ENCODE measurements around the gene TBC1D1.
"Not testable (repeated sequence)": the region's sequence is repeated elsewhere in the genome, so short reads cannot be mapped to it uniquely, and the experiment has no call there.

The TBC1D1 gene

GRCh38 chr4:38013461-38014366, 122.8 kb downstream of the TBC1D1 start:
- 92 to 97% methylated on average over 7 to 8 of the region's 9 CpGs for WGBS, 2 experiments (ENCODE audit: insufficient coverage in 2 of 2)
- Histone ChIP-seq H3K27ac (ENCODE audit: low read depth, low read length, severe bottlenecking) (no peak overlapping the region), H3K36me3 (ENCODE audit: control insufficient read depth, insufficient read depth, low read length) (peaks cover 30% of the 10 kb centered on the region), H3K9me3 (ENCODE audit: control insufficient read depth, low read length) (no peaks in the 10 kb centered on the region), H3K4me3 (ENCODE audit: extremely low read depth, insufficient read depth, low read length, poor library complexity, severe bottlenecking) (no peak overlapping the region), H3K4me1 (ENCODE audit: control insufficient read depth, insufficient read depth, low read length, poor library complexity, severe bottlenecking) (no peaks in the 10 kb centered on the region)

DNA sequence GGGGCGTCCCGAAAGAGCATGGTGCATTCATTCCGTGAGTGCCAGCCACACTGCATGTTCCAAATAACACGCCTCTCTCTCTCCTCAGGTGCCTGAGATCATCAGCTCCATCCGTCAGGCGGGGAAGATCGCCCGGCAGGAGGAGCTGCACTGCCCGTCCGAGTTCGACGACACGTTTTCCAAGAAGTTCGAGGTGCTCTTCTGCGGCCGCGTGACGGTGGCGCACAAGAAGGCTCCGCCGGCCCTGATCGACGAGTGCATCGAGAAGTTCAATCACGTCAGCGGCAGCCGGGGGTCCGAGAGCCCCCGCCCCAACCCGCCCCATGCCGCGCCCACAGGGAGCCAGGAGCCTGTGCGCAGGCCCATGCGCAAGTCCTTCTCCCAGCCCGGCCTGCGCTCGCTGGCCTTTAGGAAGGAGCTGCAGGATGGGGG, 123.6 kb downstream of the TBC1D1 start:
- H3K4me1 ChIP-seq (ENCODE audit: control insufficient read depth, insufficient read depth, low read length, poor library complexity, severe bottlenecking): no peaks in the 10 kb centered on the region
- peaks cover 30% of the 10 kb centered on the region for H3K36me3 ChIP-seq (ENCODE audit: control insufficient read depth, insufficient read depth, low read length)
- H3K4me3 ChIP-seq (ENCODE audit: extremely low read depth, insufficient read depth, low read length, poor library complexity, severe bottlenecking): no peak overlapping the region
- no peaks in the 10 kb centered on the region for H3K9me3 ChIP-seq (ENCODE audit: control insufficient read depth, low read length)
- 97 to 98% methylated on average over 37 of the region's 37 CpGs for WGBS, 2 experiments (ENCODE audit: insufficient coverage in 2 of 2)
- no peak overlapping the region for H3K27ac ChIP-seq (ENCODE audit: low read depth, low read length, severe bottlenecking)

GRCh38 chr4:38015886-38016515, 125.1 kb downstream of the TBC1D1 start:
- H3K27ac ChIP-seq (ENCODE audit: low read depth, low read length, severe bottlenecking): no peak overlapping the region
- 87 to 89% methylated on average over 3 to 5 of the region's 7 CpGs for WGBS, 2 experiments (ENCODE audit: insufficient coverage in 2 of 2)
- H3K4me1 ChIP-seq (ENCODE audit: control insufficient read depth, insufficient read depth, low read length, poor library complexity, severe bottlenecking): no peaks in the 10 kb centered on the region
- no peaks in the 10 kb centered on the region for H3K9me3 ChIP-seq (ENCODE audit: control insufficient read depth, low read length)
- H3K36me3 ChIP-seq (ENCODE audit: control insufficient read depth, insufficient read depth, low read length): peaks cover 39% of the 10 kb centered on the region
- no peak overlapping the region for H3K4me3 ChIP-seq (ENCODE audit: extremely low read depth, insufficient read depth, low read length, poor library complexity, severe bottlenecking)

DNA sequence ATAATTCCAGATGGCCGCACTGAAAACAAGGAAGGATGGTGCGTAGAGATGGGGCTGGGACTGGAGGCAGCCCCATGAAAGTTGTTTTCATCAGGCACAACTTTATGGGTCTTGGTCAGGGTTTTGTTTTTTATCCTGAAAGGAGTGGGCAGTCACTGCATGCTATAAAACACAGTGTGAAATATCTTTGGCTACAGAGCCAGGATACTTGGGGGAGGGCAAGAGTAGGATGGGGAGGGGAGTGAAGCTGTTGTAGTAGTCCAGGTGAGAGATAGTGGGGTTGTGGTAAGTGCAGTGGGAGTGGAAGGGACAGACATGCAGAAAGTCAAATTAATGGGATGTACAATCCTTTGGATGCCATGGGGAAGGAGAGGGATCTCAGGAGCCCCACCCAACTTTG, 125.8 kb downstream of the TBC1D1 start:
- H3K4me3 ChIP-seq (ENCODE audit: extremely low read depth, insufficient read depth, low read length, poor library complexity, severe bottlenecking): no peak overlapping the region
- no peaks in the 10 kb centered on the region for H3K4me1 ChIP-seq (ENCODE audit: control insufficient read depth, insufficient read depth, low read length, poor library complexity, severe bottlenecking)
- H3K36me3 ChIP-seq (ENCODE audit: control insufficient read depth, insufficient read depth, low read length): peaks cover 46% of the 10 kb centered on the region
- 95 to 100% methylated on average over 1 to 2 of the region's 2 CpGs for WGBS, 2 experiments (ENCODE audit: insufficient coverage in 2 of 2)
- no peak overlapping the region for H3K27ac ChIP-seq (ENCODE audit: low read depth, low read length, severe bottlenecking)
- no peaks in the 10 kb centered on the region for H3K9me3 ChIP-seq (ENCODE audit: control insufficient read depth, low read length)

DNA sequence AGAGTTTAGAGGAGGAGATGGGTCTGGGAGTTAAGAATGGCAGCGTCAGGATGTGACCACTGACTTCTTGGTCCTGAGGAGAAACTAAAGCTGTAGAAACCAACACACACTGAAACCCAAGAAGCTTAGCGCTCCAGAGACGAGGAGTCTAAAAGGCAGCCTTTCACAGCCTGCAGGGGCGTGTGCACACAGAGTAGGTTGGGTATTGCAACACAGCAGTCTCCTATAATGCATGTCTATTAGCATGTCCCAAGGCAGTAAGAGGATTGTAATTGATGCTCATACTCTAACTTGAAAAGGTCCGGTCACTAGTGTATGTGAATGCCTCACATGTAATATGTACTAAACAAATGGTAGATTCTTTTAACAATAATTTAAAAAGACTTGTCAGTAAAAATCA, 126.7 kb downstream of the TBC1D1 start:
- WGBS, 2 experiments (ENCODE audit: insufficient coverage in 2 of 2): 94% methylated on average over 2 of the region's 5 CpGs; no CpG with 5 or more reads in 1 of the 2 experiments
- Histone ChIP-seq H3K27ac (ENCODE audit: low read depth, low read length, severe bottlenecking) (no peak overlapping the region), H3K4me3 (ENCODE audit: extremely low read depth, insufficient read depth, low read length, poor library complexity, severe bottlenecking) (no peak overlapping the region), H3K4me1 (ENCODE audit: control insufficient read depth, insufficient read depth, low read length, poor library complexity, severe bottlenecking) (no peaks in the 10 kb centered on the region), H3K9me3 (ENCODE audit: control insufficient read depth, low read length) (no peaks in the 10 kb centered on the region), H3K36me3 (ENCODE audit: control insufficient read depth, insufficient read depth, low read length) (peaks cover 55% of the 10 kb centered on the region)

DNA sequence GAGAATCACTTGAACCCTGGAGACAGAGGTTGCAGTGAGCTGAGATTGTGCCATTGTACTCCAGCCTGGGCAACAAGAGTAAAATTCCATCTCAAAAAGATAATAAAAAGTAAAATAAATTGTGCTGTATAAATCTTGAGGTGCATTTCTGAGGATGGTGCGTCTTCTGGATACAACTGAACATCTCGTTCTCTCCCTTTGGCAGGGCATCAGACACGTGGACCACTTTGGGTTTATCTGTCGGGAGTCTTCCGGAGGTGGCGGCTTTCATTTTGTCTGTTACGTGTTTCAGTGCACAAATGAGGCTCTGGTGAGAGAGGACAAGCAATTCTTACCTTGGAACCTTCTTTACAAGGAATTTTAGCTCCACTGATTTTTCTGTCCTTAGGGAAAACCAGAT, 129.5 kb downstream of the TBC1D1 start:
- Histone ChIP-seq H3K4me3 (ENCODE audit: extremely low read depth, insufficient read depth, low read length, poor library complexity, severe bottlenecking) (no peak overlapping the region), H3K36me3 (ENCODE audit: control insufficient read depth, insufficient read depth, low read length) (peaks cover 56% of the 10 kb centered on the region), H3K9me3 (ENCODE audit: control insufficient read depth, low read length) (no peaks in the 10 kb centered on the region), H3K4me1 (ENCODE audit: control insufficient read depth, insufficient read depth, low read length, poor library complexity, severe bottlenecking) (no peaks in the 10 kb centered on the region), H3K27ac (ENCODE audit: low read depth, low read length, severe bottlenecking) (no peak overlapping the region)
- WGBS, 2 experiments (ENCODE audit: insufficient coverage in 2 of 2): 95 to 98% methylated on average over 4 to 7 of the region's 7 CpGs

GRCh38 chr4:38020961-38021360, 130.1 kb downstream of the TBC1D1 start:
- not testable (repeated sequence) for H3K4me1 ChIP-seq (ENCODE audit: control insufficient read depth, insufficient read depth, low read length, poor library complexity, severe bottlenecking)

DNA sequence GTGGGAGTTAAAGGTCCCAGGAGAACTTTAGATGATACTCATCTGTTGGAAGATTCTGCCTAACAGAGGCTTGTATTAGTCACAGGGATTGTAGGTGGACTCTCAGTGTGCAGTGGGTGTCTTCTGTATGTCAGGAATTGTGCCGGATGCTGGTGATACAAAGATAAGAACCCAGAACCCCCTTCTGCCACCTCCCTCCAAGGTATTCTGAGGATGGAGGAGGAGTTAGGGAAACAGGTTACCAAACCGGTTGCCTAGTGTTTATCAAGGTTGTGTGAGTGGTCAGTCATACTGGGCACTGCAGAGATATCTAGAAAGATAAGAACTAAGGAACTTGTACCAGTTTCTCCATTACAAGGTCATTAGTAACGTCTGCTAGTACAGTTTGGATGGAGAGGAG, 130.9 kb downstream of the TBC1D1 start:
- 100% methylated on average over 2 of the region's 3 CpGs; no CpG with 5 or more reads in 1 of the 2 experiments for WGBS, 2 experiments (ENCODE audit: insufficient coverage in 2 of 2)
- H3K4me1 ChIP-seq (ENCODE audit: control insufficient read depth, insufficient read depth, low read length, poor library complexity, severe bottlenecking): no peaks in the 10 kb centered on the region
- no peaks in the 10 kb centered on the region for H3K9me3 ChIP-seq (ENCODE audit: control insufficient read depth, low read length)
- H3K4me3 ChIP-seq (ENCODE audit: extremely low read depth, insufficient read depth, low read length, poor library complexity, severe bottlenecking): no peak overlapping the region
- no peak overlapping the region for H3K27ac ChIP-seq (ENCODE audit: low read depth, low read length, severe bottlenecking)
- peaks cover 55% of the 10 kb centered on the region for H3K36me3 ChIP-seq (ENCODE audit: control insufficient read depth, insufficient read depth, low read length)

More at GRCh38 chr4:38020961-38021360, 130.1 kb downstream of the TBC1D1 start:
- not testable (repeated sequence) for H3K4me3 ChIP-seq (ENCODE audit: extremely low read depth, insufficient read depth, low read length, poor library complexity, severe bottlenecking); H3K27ac ChIP-seq (ENCODE audit: low read depth, low read length, severe bottlenecking); H3K9me3 ChIP-seq (ENCODE audit: control insufficient read depth, low read length)
- H3K36me3 ChIP-seq (ENCODE audit: control insufficient read depth, insufficient read depth, low read length): peaks cover 56% of the 10 kb centered on the region
- WGBS, 2 experiments (ENCODE audit: insufficient coverage in 2 of 2): 100% methylated on average over 3 of the region's 4 CpGs; no CpG with 5 or more reads in 1 of the 2 experiments

DNA sequence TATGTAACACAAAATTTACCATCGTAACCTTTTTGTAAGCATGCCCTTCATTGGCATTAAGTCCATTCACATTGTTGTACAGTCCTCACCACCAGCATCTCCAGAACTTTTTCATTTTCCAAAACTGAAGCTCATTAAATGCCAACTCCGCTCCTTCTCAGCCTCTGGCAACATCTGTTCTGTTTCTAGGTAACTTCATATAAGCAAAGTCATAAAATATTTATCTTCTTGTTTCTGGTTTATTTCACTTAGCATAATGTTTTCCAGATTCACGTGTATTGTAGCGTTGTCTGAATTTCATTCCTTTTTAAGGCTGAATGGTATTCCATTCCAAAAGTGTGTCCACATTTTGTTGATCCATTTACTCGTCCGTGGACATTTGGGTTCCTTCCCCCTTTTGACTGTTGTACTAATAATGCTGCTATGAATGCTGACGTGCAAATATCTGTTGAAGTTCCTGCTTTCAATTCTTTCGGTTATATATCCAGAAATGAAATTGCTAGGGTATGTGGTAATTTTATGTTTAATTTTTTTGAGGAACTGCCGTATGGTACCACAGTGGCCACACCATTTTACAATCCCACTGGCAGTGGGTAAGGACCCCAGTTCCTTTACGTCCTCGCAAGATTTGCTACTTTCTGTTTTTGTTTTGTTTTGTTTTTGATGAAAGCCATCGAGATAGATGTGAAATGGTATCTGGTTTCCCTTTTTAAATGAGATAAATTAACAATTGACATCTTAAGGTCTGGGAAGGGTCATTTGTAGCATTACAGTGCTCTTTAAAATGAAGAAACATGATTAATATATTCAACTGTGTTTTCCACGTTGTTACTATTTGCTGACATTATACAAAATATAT, 132.7 kb downstream of the TBC1D1 start:
- no peak overlapping the region for H3K27ac ChIP-seq (ENCODE audit: low read depth, low read length, severe bottlenecking)
- no peaks in the 10 kb centered on the region for H3K9me3 ChIP-seq (ENCODE audit: control insufficient read depth, low read length)
- peaks cover 59% of the 10 kb centered on the region for H3K36me3 ChIP-seq (ENCODE audit: control insufficient read depth, insufficient read depth, low read length)
- WGBS, 2 experiments (ENCODE audit: insufficient coverage in 2 of 2): 78 to 82% methylated on average over 5 to 7 of the region's 13 CpGs
- H3K4me1 ChIP-seq (ENCODE audit: control insufficient read depth, insufficient read depth, low read length, poor library complexity, severe bottlenecking): no peaks in the 10 kb centered on the region
- H3K4me3 ChIP-seq (ENCODE audit: extremely low read depth, insufficient read depth, low read length, poor library complexity, severe bottlenecking): no peak overlapping the region

GRCh38 chr4:38024206-38024509, 133.3 kb downstream of the TBC1D1 start:
- H3K9me3 ChIP-seq (ENCODE audit: control insufficient read depth, low read length): no peaks in the 10 kb centered on the region
- peaks cover 65% of the 10 kb centered on the region for H3K36me3 ChIP-seq (ENCODE audit: control insufficient read depth, insufficient read depth, low read length)
- WGBS, 2 experiments (ENCODE audit: insufficient coverage in 2 of 2): 100% methylated on average over 1 of the region's 3 CpGs
- H3K4me1 ChIP-seq (ENCODE audit: control insufficient read depth, insufficient read depth, low read length, poor library complexity, severe bottlenecking): no peaks in the 10 kb centered on the region
- no peak overlapping the region for H3K27ac ChIP-seq (ENCODE audit: low read depth, low read length, severe bottlenecking)
- H3K4me3 ChIP-seq (ENCODE audit: extremely low read depth, insufficient read depth, low read length, poor library complexity, severe bottlenecking): no peak overlapping the region
